ENCODE results near the gene TEX22. TPM values are rescaled to one million over a fixed set of nuclear protein-coding genes. Genes with fewer than 3 reads are reported as not detected.

Gene TEX22
- total and polyA plus RNA-seq, 5 experiments from 2014 or later, result 0.09 to 8.2 (median 3.8) TPM; not detected in 1

DNA sequence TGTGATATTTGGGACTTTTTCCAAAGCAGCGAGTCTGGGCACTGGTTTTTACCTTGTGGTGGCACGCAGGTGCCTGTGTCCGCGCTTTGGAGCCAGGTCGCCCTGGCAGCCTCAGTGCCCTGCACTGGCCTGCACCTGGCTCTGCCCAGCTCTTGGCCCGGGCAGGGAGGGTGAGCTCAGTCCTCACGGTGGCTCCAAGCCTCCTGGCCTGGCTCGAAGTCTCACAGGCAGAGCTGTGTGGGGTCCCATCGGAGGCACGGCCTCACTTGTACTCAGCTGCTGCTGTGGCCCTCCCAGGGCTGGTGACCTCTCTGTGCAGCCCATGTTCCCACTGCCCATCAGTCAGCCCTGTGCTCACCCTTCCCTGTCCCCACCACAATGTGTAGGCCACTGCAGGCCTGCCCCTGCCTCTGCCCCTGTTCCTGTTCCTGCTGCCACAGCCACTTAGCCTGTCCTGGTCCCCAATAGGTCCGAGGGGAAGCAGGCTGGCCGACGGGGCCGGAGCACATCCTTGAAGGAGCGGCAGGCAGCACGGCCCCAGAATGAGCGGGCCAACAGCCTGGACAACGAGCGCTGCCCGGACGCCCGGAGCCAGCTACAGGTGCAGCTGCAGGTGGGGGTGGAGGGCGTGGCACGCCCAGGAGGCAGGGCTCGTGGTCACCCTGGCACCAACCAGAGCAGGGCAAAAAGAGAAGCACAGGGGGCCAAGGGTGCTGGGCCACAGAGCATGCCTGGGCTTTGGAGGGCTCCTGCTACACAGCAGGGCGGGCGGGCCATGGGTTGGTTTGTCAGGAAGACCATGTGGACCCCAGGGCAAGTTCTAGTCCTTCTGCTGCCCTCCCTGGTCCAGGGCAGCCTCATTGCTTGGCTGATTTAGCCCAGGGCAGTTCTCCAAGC is 16.6 kb upstream of the TEX22 start:
- H3K4me3 Mint-ChIP-seq, result no peak overlapping the region
- H3K27me3 Mint-ChIP-seq, result no peaks in the 10 kb centered on the region
- H3K9me3 Mint-ChIP-seq, result no peaks in the 10 kb centered on the region
- POLR2A ChIA-PET, result no interaction called here
- no peak overlapping the region for H3K27ac Mint-ChIP-seq
- ATAC-seq (no peak), DNase-seq (no peak)
- H3K4me1 Mint-ChIP-seq, result peaks cover 0 to 4% (median 1%) of the 10 kb centered on the region in 4 donors
- H3K36me3 Mint-ChIP-seq, result peaks cover 0 to 2% (median 0%) of the 10 kb centered on the region in 3 donors

DNA sequence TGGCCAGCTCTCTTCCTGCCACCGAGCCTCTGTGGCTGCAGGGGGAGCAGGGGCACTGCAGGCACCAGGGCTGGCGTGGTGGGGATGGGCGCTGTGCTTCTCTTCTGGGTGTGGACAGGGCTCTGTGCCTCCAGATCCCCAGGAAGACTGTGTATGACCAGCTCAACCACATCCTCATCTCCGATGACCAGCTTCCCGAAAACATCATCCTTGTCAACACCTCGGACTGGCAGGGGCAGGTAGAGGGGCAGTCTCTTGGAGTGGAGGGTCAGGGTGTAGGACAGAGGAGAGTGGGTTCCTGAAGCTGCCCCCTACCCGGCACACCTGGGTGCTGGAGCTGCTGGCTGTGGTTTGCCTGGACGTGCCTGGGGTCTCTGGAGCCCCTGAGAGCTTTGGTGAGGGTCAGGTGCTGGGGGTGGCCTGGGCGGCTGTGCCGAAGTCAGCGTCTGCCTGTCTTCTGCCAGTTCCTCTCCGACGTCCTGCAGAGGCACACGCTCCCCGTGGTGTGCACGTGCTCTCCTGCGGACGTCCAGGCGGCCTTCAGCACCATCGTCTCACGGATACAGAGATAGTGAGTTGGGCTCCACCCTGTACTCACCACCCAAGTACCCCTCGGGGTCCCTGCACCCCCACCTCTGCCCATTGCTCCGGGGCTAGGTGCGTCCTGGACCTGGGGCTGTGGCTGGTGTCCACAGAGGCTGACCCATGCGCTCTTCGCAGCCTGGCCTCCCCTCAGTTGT is 15.8 kb upstream of the TEX22 start:
- H3K9me3 Mint-ChIP-seq, result no peaks in the 10 kb centered on the region
- POLR2A ChIA-PET, result no interaction called here
- H3K27ac Mint-ChIP-seq, result no peak overlapping the region
- no peak for DNase-seq
- ATAC-seq, result no peak
- no peak overlapping the region for H3K4me3 Mint-ChIP-seq
- peaks cover 0 to 2% (median 0%) of the 10 kb centered on the region in 3 donors for H3K36me3 Mint-ChIP-seq
- H3K27me3 Mint-ChIP-seq, result no peaks in the 10 kb centered on the region
- H3K4me1 Mint-ChIP-seq, result peaks cover 0 to 4% (median 1%) of the 10 kb centered on the region in 4 donors

DNA sequence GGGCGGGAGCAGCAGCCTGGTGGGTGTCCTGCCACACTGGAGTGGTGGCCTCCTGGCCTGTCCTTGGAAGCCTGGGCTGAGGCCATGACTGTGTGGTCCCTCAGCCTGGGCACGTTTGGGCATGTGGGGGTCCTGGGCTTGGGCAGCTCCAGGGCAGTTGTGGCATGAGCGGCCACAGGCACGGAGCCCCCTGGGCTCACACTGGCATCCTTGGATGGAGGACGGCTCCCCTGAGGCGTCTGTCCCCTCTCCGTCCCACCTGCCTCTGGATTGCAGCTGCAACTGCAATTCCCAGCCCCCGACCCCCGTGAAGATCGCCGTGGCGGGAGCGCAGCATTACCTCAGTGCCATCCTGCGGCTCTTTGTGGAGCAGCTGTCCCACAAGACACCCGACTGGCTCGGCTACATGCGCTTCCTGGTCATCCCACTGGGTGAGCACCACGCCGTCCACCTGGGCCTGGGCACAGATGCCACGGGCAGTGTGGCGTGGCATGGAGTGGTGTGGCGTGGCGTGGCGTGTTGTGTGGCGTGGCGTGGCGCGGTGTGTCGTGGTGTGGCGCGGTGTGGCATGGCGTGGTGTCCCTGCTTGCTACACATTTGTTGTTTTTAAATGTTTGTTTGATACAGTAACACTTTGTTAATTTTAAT is 15.1 kb upstream of the TEX22 start:
- Mint-ChIP-seq H3K9me3 (no peaks in the 10 kb centered on the region), H3K27ac (peak overlapping the region in 1 of 10 donors; percentile 52), H3K27me3 (no peaks in the 10 kb centered on the region), H3K36me3 (peaks cover 0 to 2% (median 0%) of the 10 kb centered on the region in 3 donors), H3K4me3 (no peak overlapping the region), H3K4me1 (peaks cover 0 to 1% (median under 1%) of the 10 kb centered on the region in 4 donors)
- ATAC-seq, result no peak
- POLR2A ChIA-PET, result no interaction called here
- peak in 1 of 10 donors; percentile 51 for DNase-seq

DNA sequence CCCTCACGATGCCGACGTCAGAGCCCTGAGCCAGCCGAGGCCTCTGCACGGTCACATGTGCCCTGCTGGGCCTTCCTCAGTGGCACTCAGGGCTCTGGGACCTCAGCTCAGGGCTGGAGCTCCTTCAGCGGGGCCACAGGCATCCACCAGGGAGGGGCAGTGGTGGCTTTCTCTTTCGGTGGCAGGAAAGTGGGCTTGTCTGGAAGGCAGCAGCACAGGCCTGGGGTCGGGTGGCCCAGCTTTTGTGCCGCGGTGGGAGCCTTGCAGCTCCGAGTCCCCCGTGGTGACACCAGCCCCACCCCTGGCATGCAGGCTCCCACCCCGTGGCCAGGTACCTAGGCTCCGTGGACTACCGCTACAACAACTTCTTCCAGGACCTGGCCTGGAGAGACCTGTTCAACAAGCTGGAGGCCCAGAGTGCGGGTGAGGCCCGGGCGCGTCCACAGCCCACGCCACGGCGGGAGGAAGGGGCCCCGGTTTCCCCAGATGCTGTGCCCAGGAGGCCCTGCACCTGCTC is 14.2 kb upstream of the TEX22 start:
- Mint-ChIP-seq H3K27me3 (no peaks in the 10 kb centered on the region), H3K9me3 (no peaks in the 10 kb centered on the region), H3K36me3 (peaks cover 0 to 2% (median 0%) of the 10 kb centered on the region in 3 donors), H3K4me3 (no peak overlapping the region), H3K27ac (no peak overlapping the region), H3K4me1 (peaks cover 0 to 2% (median under 1%) of the 10 kb centered on the region in 4 donors)
- POLR2A ChIA-PET, result no interaction called here
- ATAC-seq, result no peak
- peak in 1 of 10 donors; percentile 53 for DNase-seq

DNA sequence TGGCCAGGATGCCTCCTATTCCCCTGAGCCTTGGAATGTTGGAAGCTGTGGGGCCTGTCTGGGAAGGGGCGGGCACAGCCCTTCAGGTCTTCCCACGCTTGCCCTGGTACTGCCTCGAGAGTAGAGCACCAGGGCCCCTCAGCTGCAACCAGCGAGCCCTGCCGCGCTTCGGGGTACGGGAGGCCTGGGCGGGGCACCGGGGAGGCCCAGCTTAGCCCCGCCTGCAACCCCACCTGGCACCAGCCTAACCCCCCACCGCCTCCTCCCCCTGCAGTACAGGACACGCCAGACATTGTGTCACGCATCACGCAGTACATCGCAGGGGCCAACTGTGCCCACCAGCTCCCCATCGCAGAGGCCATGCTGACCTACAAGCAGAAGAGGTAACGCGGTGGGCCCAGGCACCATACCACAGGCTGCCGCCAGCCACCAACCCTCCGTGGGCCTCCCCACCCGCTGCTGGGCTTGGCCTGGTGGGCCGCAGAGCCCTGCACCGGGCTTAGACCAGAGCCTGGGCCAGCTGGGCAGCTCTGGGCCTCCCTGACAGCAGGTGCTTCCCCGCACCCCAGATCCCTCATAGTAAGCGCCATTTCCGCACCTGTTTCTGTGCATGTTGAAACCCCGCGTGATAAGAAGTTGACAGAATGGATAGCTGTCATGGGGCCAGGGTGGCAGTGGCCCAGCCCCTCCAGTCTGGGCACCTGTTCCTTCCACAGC is 13.6 kb upstream of the TEX22 start:
- Mint-ChIP-seq H3K4me1 (peaks cover 0 to 2% (median under 1%) of the 10 kb centered on the region in 4 donors), H3K27me3 (no peaks in the 10 kb centered on the region), H3K27ac (no peak overlapping the region), H3K9me3 (no peaks in the 10 kb centered on the region), H3K36me3 (peaks cover 0 to 2% (median 0%) of the 10 kb centered on the region in 3 donors), H3K4me3 (no peak overlapping the region)
- DNase-seq (no peak), ATAC-seq (no peak)
- POLR2A ChIA-PET, result no interaction called here

DNA sequence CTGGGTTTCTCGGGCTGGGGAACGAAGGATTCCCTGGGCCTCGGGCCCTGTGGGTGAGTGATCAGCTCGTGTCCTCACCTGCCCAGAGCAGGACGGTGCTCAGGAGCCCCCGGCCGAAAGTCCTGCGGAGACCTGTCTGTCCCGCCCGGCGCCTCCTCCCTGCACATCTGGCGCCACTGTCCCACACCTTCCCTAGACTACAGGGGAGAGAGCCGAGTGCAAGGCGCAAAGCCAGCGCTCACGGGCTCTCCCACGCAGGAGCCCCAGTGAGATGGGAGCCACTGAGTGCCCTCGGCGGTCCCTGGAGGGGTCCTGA is 13.1 kb upstream of the TEX22 start:
- Mint-ChIP-seq H3K27ac (no peak overlapping the region), H3K4me3 (no peak overlapping the region), H3K4me1 (peaks cover 0 to 6% (median 3%) of the 10 kb centered on the region in 4 donors), H3K36me3 (peaks cover 0 to 2% (median 0%) of the 10 kb centered on the region in 3 donors), H3K9me3 (no peaks in the 10 kb centered on the region), H3K27me3 (no peaks in the 10 kb centered on the region)
- ATAC-seq (no peak), DNase-seq (no peak)
- POLR2A ChIA-PET, result interaction anchor here (1.0 kb wide), 1 partner anchor 21 kb away, joined by 3 read pairs; no protein-coding TSS in a partner anchor

DNA sequence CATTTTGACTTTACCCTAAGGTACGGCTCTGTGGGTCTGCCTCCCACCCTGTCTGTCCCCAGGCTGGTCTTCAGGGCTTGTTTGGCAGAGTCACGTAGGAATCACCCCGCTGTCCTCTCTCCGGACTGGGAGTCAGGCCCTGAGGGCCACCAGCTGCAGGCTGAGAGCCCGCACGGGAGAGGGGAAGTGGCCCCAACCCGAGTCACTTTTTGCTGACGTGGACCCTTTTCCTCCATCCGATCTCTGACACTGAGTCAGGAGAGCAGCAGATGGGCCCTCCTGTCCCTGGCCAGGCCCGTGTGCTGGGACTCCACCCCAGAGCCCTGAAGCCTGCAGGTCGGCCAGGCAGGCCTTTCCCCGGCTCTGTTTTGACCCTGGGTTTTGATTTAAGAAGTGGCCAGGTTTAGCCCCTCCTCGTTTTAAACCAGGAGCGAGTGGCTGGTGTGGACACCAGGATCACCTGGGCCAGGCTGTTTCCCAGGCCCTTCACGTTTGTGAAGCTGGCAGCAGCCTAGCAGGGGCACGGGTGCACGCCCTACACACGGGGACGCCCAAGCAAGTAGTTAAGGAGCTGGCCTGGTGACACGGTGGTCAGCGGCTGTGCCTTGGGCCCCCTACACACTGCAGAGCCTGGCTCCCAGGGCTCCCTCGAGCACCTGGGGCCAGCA is 12.5 kb upstream of the TEX22 start:
- no peak for ATAC-seq
- Mint-ChIP-seq H3K4me3 (no peak overlapping the region), H3K36me3 (peaks cover 0 to 2% (median 0%) of the 10 kb centered on the region in 3 donors), H3K4me1 (peaks cover 0 to 10% (median 3%) of the 10 kb centered on the region in 4 donors), H3K27ac (no peak overlapping the region), H3K27me3 (no peaks in the 10 kb centered on the region), H3K9me3 (no peaks in the 10 kb centered on the region)
- POLR2A ChIA-PET, result interaction anchor here (1.0 kb wide), 1 partner anchor 21 kb away, joined by 3 read pairs; no protein-coding TSS in a partner anchor
- DNase-seq, result no peak

DNA sequence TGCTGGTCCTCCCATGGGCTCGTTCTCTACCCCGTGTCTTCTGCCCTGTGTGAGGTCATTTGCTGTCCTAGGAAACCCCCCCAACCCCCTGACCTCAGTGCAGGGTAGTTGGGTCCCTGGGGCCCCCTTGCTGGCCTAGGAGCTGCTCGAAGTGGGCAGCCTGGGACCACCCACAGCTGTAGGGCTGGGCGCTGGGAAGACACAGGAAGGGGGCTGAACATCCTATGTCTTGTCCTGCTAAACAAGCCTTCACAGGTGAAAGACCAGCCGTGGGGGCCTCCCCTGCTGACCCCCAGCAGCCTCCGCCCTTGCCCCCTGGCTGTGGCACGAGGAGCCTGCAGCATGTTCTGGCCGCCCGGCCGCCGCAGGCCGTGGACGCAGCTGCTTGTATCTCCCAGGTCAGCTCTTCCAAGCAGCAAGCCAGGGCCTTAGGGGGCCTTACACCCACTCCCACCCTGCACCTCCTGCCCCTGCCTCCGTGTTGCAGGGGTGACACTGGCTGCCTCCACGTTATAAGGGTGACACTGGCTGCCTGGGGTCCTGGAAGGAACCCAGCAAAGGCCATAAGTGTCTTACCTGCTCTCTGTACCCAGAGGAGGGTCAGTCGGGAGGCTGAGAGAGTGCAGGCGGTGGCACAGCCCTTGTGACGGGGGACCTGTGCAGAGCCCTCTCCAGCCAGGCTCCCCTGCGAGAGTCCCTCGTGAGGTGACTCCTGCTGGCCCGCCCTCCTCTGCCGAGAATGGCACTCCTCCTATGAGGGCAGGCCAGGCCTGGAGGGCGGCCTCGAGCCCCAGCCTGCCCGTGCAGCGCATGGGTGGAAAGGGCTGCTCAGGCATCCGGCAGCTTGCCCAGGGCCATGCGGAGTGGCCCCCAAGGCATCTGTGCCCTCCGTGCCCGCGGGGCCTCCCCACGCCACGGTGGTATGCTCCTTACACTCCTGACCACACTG is 11.5 kb upstream of the TEX22 start:
- DNase-seq (peak in 1 of 10 donors; percentile 59), ATAC-seq (no peak)
- Mint-ChIP-seq H3K4me3 (no peak overlapping the region), H3K4me1 (peaks cover 0 to 10% (median 3%) of the 10 kb centered on the region in 4 donors), H3K27me3 (no peaks in the 10 kb centered on the region), H3K27ac (peak overlapping the region in 1 of 10 donors; percentile 13), H3K36me3 (peaks cover 0 to 2% (median 0%) of the 10 kb centered on the region in 3 donors), H3K9me3 (no peaks in the 10 kb centered on the region)
- POLR2A ChIA-PET, result no interaction called here

DNA sequence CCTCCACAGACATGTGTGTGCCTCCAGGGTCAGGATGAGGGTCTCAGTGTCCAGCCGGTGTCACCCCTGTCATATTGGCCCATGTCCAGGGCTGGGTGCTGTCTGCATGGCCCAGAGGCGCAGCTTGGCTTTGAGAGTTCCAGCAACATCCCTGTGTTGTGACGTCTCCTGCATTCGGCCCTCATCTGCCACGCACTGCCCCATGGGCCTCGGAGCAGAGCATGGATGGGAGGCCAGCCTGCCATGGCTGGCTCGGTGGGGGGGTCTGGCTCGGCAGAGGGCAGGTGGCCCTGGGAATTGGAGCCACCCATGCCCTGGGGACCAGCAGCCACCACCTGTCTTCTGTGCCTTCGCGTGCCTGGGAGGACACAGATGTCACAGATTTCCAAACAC is 10.8 kb upstream of the TEX22 start:
- Mint-ChIP-seq H3K36me3 (peaks cover 0 to 2% (median 0%) of the 10 kb centered on the region in 3 donors), H3K4me3 (no peak overlapping the region), H3K27ac (peak overlapping the region in 1 of 10 donors; percentile 31), H3K27me3 (no peaks in the 10 kb centered on the region), H3K9me3 (no peaks in the 10 kb centered on the region), H3K4me1 (peaks cover 0 to 10% (median 3%) of the 10 kb centered on the region in 4 donors)
- ATAC-seq (no peak), DNase-seq (peak in 1 of 10 donors; percentile 59)
- POLR2A ChIA-PET, result no interaction called here

DNA sequence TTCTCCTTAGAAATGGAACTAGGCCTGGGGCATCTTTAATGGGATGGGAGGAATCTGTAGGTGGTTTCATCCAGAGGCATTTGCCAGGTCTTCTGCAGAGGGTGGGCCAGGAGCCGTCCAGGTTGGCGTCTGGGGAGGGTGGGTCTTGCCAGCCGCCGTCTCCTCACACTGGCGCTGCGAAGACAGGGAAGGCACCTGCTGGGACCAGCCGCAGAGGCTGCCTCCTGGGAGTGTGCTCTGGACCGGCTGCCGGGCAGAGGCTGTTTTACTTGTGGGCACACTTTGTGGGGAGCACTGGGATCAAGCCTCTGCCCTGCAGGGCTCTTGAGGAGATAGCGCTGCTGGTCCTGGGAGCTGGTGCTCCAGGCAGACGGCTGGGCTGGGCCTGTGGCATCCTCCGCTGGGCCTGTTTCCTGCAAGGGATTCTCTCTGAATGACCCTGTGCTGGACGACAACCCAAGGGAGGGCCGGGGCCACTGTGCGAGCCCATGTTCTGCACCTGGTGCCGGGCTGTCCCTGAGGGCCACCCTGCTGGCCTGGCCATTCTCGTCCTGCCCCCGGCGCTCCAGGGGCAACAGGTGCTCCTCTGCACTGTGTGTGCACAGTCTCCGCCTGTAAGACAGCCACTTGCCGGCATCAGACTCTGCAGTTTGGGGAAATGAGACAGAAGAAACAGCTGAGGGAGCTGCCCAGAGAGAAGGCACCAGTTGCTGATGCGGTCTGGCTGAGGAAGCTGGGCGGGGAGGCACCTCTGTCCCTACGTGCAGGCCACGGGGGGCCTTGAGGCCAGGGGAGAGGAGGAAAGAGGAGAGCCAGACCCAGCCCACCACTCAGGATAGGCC is 10.0 kb upstream of the TEX22 start:
- POLR2A ChIA-PET, result no interaction called here
- DNase-seq, result peak in 1 of 10 donors; percentile 52
- H3K4me1 Mint-ChIP-seq, result peaks cover 0 to 10% (median 4%) of the 10 kb centered on the region in 4 donors
- peaks cover 0 to 2% (median 0%) of the 10 kb centered on the region in 3 donors for H3K36me3 Mint-ChIP-seq
- H3K27me3 Mint-ChIP-seq, result no peaks in the 10 kb centered on the region
- H3K9me3 Mint-ChIP-seq, result no peaks in the 10 kb centered on the region
- ATAC-seq, result no peak
- no peak overlapping the region for H3K4me3 Mint-ChIP-seq
- H3K27ac Mint-ChIP-seq, result peak overlapping the region in 1 of 10 donors; percentile 31

Data from naive thymus-derived CD8-positive, alpha-beta T cell (primary cell).